Activated CD8-positive, alpha-beta T cell treated with anti-CD3 and anti-CD28 coated beads, Interleukin-2, amount 10 ng/mL, durations not matched to agents 7 days and 5 days (primary cell): ENCODE measurements around the gene LRBA. TPM values are rescaled to one million over a fixed set of nuclear protein-coding genes. Genes with fewer than 3 reads are reported as not detected.

Experiments used
- ATAC-seq: fragments of 150-1000 bp; cut with Tn5 transposase; one replicate; pipeline ENCODE4 v1.10.0; 2021; ENCODE audit warnings: moderate library complexity
- CTCF ChIA-PET: fragments of 350-600 bp; sonication (Branson Sonifier 250); formaldehyde crosslinking; loops from one replicate; lab custom pipeline; 2021; ENCODE audit warnings: antibody characterized with exemption; lab: Charles Lee
- POLR2A ChIA-PET: fragments of 350-600 bp; sonication (Branson Sonifier 250); formaldehyde crosslinking; loops from one replicate; lab custom pipeline; 2021; ENCODE audit warnings: antibody characterized with exemption; lab: Charles Lee
- DNase-seq: peaks from one replicate; pipeline ENCODE4 v3.0.0-alpha.2; 2020
- H3K27ac Mint-ChIP-seq: one replicate; pipeline ENCODE4 v1.8.0; 2021; ENCODE audit warnings: mild to moderate bottlenecking, mixed read lengths
- H3K27me3 Mint-ChIP-seq: one replicate; pipeline ENCODE4 v1.8.0; 2021; ENCODE audit warnings: low read depth, mixed read lengths
- H3K36me3 Mint-ChIP-seq: one replicate; pipeline ENCODE4 v1.8.0; 2021; ENCODE audit warnings: low read depth, mixed read lengths
- H3K4me1 Mint-ChIP-seq: one replicate; pipeline ENCODE4 v1.8.0; 2021; ENCODE audit warnings: low read depth, mixed read lengths
- H3K4me3 Mint-ChIP-seq: one replicate; pipeline ENCODE4 v1.8.0; 2021; ENCODE audit warnings: mild to moderate bottlenecking, mixed read lengths
- H3K9me3 Mint-ChIP-seq: one replicate; pipeline ENCODE4 v1.8.0; 2022; ENCODE audit warnings: mixed read lengths; ENCODE audit not compliant: insufficient read depth
- total RNA-seq, 2 experiments: library from RNA; stranded (reverse); gene quantifications; one replicate each; pipeline ENCODE4 v1.2.3, GENCODE V29; 2021

LRBA gene
- total RNA-seq, 2 experiments from 2014 or later: 43.3 to 44.5 TPM

DNA sequence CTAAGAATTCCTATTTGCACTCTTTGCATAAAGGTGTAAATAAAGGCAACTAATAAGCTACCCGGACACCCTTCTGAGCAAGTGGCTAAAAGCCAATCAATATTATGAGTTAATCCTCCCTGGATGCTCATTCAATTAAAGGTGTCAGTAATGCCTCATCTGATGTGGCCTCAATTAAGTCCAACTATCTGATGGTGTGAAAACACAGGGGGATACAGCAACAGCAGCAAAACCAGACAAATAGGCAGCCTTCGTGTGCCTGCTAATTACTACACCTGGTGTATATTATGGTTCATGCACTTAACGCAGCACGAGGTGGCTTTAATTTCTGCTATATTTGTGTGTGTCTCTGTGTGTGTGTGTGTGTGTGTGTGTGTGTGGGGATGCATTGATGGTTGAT, 692.4 kb downstream of the LRBA start:
- ATAC-seq (no peak), DNase-seq (no peak)
- ChIA-PET CTCF (no interaction called here), POLR2A (no interaction called here)
- Mint-ChIP-seq H3K4me3 (no peak overlapping the region), H3K36me3 (peaks cover 4% of the 10 kb centered on the region), H3K27me3 (no peaks in the 10 kb centered on the region), H3K4me1 (peaks cover 10% of the 10 kb centered on the region), H3K9me3 (no peaks in the 10 kb centered on the region), H3K27ac (no peak overlapping the region)

DNA sequence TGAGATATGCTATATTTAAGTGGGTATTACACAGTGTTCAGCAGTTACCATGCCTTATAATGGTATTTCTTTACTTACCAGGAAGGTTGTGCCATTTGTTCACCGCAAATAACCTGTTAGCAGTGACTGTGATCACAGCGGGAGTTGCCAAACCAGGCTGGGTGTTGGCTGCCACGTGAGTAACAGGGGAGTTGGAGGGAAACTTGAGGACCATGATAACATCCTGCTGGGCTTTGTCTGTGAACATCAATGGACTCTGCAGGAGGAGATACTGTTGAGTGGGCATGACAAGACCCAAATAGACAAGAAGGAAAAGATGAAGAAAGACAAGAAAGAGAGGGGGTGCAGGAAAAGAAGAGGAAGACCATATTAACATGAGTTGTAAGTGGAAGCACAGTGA, 694.0 kb downstream of the LRBA start:
- H3K27ac Mint-ChIP-seq: no peak overlapping the region
- no peaks in the 10 kb centered on the region for H3K9me3 Mint-ChIP-seq
- H3K4me1 Mint-ChIP-seq: peaks cover 5% of the 10 kb centered on the region
- peaks cover 11% of the 10 kb centered on the region for H3K36me3 Mint-ChIP-seq
- H3K4me3 Mint-ChIP-seq: no peak overlapping the region
- DNase-seq: no peak
- CTCF ChIA-PET: no interaction called here
- no peaks in the 10 kb centered on the region for H3K27me3 Mint-ChIP-seq
- no peak for ATAC-seq
- POLR2A ChIA-PET: no interaction called here

DNA sequence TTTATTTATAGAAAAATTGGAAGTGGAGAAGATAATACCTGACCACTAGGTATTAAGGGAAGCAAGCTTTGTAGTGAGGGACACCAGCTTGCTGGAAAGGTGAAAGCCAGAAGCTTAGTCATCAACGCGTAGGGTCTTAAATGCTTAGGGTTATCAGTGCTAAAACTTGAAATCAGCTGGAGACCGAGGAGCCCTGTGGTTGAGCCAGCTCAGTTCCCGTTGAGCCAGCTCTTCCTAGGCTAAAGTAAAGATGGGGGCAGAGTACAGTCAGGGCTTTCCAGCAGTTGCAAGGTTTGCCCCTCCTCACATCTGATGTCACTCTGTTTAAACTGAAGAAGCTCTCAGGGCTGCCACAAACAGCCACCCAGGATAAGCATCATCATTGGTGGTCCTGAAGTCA, 696.1 kb downstream of the LRBA start:
- DNase-seq (no peak), ATAC-seq (no peak)
- POLR2A ChIA-PET: no interaction called here
- H3K27me3 Mint-ChIP-seq: no peaks in the 10 kb centered on the region
- H3K9me3 Mint-ChIP-seq: no peaks in the 10 kb centered on the region
- peaks cover 8% of the 10 kb centered on the region for H3K36me3 Mint-ChIP-seq
- H3K4me1 Mint-ChIP-seq: no peaks in the 10 kb centered on the region
- no peak overlapping the region for H3K4me3 Mint-ChIP-seq
- CTCF ChIA-PET: interaction anchor here (1.3 kb wide), 1 partner anchor 21 kb away, joined by 5 read pairs; no protein-coding TSS in a partner anchor
- no peak overlapping the region for H3K27ac Mint-ChIP-seq

GRCh38 chr4:150318527-150318926, 696.6 kb downstream of the LRBA start:
- DNase-seq (no peak), ATAC-seq (no peak)
- Mint-ChIP-seq H3K36me3 (peaks cover 8% of the 10 kb centered on the region), H3K27me3 (no peaks in the 10 kb centered on the region), H3K9me3 (no peaks in the 10 kb centered on the region), H3K27ac (no peak overlapping the region), H3K4me3 (no peak overlapping the region), H3K4me1 (no peaks in the 10 kb centered on the region)
- POLR2A ChIA-PET: no interaction called here
- CTCF ChIA-PET: interaction anchor here (0.7 to 1.3 kb wide), 2 partner anchors 20 to 21 kb away, joined by 3 to 5 read pairs; no protein-coding TSS in a partner anchor

GRCh38 chr4:150316332-150317205, 698.5 kb downstream of the LRBA start:
- ChIA-PET CTCF (interaction anchor here (1.9 kb wide), 1 partner anchor 18 kb away, joined by 4 read pairs; no protein-coding TSS in a partner anchor), POLR2A (no interaction called here)
- DNase-seq (no peak), ATAC-seq (no peak)
- Mint-ChIP-seq H3K4me3 (no peak overlapping the region), H3K36me3 (peaks cover 8% of the 10 kb centered on the region), H3K27ac (peak overlapping the region; percentile 48), H3K27me3 (no peaks in the 10 kb centered on the region), H3K4me1 (no peaks in the 10 kb centered on the region), H3K9me3 (no peaks in the 10 kb centered on the region)

DNA sequence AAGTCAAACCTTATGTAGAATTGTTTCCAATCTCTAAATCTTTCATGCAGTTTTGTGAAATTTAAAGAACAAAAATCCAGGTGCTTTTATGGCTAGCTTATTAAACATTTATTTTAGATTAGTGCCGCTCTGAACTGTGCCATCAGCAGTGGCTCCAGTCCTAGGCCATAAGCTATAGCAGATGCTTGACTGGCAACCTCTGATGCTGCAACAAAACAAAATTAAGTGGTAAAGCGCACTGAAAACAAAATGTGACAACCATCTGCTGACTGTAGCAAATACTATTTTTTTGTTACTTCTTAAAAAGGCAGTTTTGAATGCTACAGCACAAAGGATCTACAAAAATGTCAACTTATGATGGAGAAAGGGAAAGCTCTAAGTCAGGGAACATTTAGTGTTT, 699.4 kb downstream of the LRBA start:
- no peak overlapping the region for H3K4me3 Mint-ChIP-seq
- peaks cover 8% of the 10 kb centered on the region for H3K36me3 Mint-ChIP-seq
- H3K9me3 Mint-ChIP-seq: no peaks in the 10 kb centered on the region
- no peak for ATAC-seq
- ChIA-PET POLR2A (no interaction called here), CTCF (interaction anchor here (1.9 kb wide), 1 partner anchor 18 kb away, joined by 4 read pairs; no protein-coding TSS in a partner anchor)
- H3K27me3 Mint-ChIP-seq: no peaks in the 10 kb centered on the region
- H3K27ac Mint-ChIP-seq: no peak overlapping the region
- no peak for DNase-seq
- H3K4me1 Mint-ChIP-seq: no peaks in the 10 kb centered on the region

GRCh38 chr4:150315175-150315574, 699.9 kb downstream of the LRBA start:
- ChIA-PET POLR2A (no interaction called here), CTCF (interaction anchor here (1.9 kb wide), 1 partner anchor 17 kb away, joined by 4 read pairs; no protein-coding TSS in a partner anchor)
- ATAC-seq (no peak), DNase-seq (no peak)
- no peaks in the 10 kb centered on the region for H3K9me3 Mint-ChIP-seq
- H3K27me3 Mint-ChIP-seq: no peaks in the 10 kb centered on the region
- no peak overlapping the region for H3K4me3 Mint-ChIP-seq
- no peak overlapping the region for H3K27ac Mint-ChIP-seq
- H3K4me1 Mint-ChIP-seq: no peaks in the 10 kb centered on the region
- H3K36me3 Mint-ChIP-seq: peaks cover 8% of the 10 kb centered on the region

DNA sequence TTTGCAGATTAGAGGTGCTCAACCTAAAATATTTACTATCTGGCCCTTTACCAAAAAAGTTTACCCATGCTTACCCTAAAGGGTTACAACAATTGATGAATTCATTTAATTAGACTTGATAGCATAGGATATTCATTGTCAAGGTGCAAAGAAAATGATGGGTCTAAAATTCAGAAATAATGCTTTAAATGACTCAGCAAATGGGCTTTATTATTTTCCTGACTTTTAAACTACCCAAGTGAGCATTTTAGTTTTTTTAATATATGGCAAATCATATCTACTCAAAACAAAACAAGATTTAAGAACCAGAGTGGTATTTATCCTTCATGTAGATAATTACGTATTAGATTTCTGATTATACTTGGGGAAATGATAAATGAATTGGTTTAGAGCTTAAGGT, 701.1 kb downstream of the LRBA start:
- Mint-ChIP-seq H3K36me3 (peaks cover 8% of the 10 kb centered on the region), H3K4me3 (no peak overlapping the region), H3K27me3 (no peaks in the 10 kb centered on the region), H3K4me1 (no peaks in the 10 kb centered on the region), H3K27ac (no peak overlapping the region), H3K9me3 (no peaks in the 10 kb centered on the region)
- ATAC-seq (no peak), DNase-seq (no peak)
- ChIA-PET CTCF (no interaction called here), POLR2A (no interaction called here)

DNA sequence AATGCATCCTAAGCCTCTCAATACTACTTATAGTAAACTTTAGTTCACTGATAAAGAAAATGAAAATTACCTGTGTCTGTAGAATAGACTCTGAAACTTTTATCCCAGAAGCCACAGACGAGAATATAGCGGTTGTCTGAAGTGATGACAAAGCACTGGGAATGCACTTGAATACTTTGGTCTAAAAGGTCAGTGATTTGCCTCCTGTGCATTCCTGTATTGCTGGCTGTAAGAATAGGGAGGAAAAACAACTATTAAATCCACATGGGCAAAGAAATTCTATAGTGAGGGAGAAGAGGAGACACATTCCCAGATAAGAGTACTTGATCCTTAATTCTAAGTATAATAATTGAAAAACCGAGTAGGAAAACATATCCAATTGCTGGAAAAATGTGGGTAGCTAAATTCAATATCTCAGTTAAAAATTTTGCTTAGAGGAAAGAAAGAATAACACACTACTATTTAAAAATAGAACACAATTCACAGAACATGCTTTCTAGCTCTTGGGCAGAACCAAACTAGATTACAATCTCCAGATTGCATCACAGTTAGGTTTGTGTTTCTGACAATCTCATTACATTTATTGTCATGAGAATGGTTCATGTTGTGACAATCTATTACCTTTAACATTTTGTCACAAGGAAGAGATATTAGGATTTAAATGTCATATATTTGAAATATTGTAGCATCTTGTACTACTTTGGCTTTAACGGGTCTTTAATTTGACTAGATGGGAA, 704.8 kb downstream of the LRBA start:
- Mint-ChIP-seq H3K36me3 (no peaks in the 10 kb centered on the region), H3K27me3 (no peaks in the 10 kb centered on the region), H3K9me3 (no peaks in the 10 kb centered on the region), H3K4me3 (no peak overlapping the region), H3K27ac (no peak overlapping the region), H3K4me1 (no peaks in the 10 kb centered on the region)
- DNase-seq: no peak
- ChIA-PET CTCF (interaction anchor here (0.8 to 1.7 kb wide), 2 partner anchors 12 to 557 kb away, joined by 3 to 6 read pairs; no protein-coding TSS in a partner anchor), POLR2A (no interaction called here)
- no peak for ATAC-seq

GRCh38 chr4:150308824-150309472, 706.1 kb downstream of the LRBA start:
- no peak overlapping the region for H3K27ac Mint-ChIP-seq
- ChIA-PET CTCF (interaction anchor here (1.4 kb wide), 2 partner anchors 11 to 558 kb away, joined by 3 read pairs; no protein-coding TSS in a partner anchor), POLR2A (no interaction called here)
- H3K27me3 Mint-ChIP-seq: no peaks in the 10 kb centered on the region
- no peaks in the 10 kb centered on the region for H3K36me3 Mint-ChIP-seq
- no peak overlapping the region for H3K4me3 Mint-ChIP-seq
- DNase-seq (no peak), ATAC-seq (no peak)
- H3K9me3 Mint-ChIP-seq: no peaks in the 10 kb centered on the region
- no peaks in the 10 kb centered on the region for H3K4me1 Mint-ChIP-seq

- ATAC-seq (no peak), DNase-seq (no peak)
- Mint-ChIP-seq H3K27me3 (no peaks in the 10 kb centered on the region), H3K36me3 (no peaks in the 10 kb centered on the region), H3K4me1 (no peaks in the 10 kb centered on the region), H3K9me3 (no peaks in the 10 kb centered on the region), H3K27ac (no peak overlapping the region), H3K4me3 (no peak overlapping the region)
- POLR2A ChIA-PET: no interaction called here
- CTCF ChIA-PET: interaction anchor here (1.2 kb wide), 1 partner anchor 9 kb away, joined by 4 read pairs; no protein-coding TSS in a partner anchor
These were observed 708.4 kb downstream of the LRBA start for GRCh38 chr4:150306719-150307118.
